Parathyroid adenoma (tissue), 2 donors: ENCODE data around the gene STOML3.

ENCODE experiments used
- H2AFZ ChIP-seq: fragments of 300-600 bp; sonication (generic); one replicate; pipeline ENCODE4 v1.7.0; 2017; ENCODE audit warnings: antibody characterized with exemption, mild to moderate bottlenecking
- H3K27ac ChIP-seq: fragments of 300-600 bp; sonication (generic); one replicate; pipeline ENCODE4 v1.7.0; 2017
- H3K27me3 ChIP-seq: fragments of 300-600 bp; sonication (generic); one replicate; pipeline ENCODE4 v1.7.0; 2017; ENCODE audit warnings: low read length; ENCODE audit not compliant: control insufficient read depth, insufficient read depth
- H3K36me3 ChIP-seq: fragments of 300-600 bp; sonication (generic); one replicate; pipeline ENCODE4 v1.7.0; 2017; ENCODE audit warnings: low read length; ENCODE audit not compliant: control insufficient read depth, insufficient read depth
- H3K4me1 ChIP-seq: fragments of 300-600 bp; sonication (generic); one replicate; pipeline ENCODE4 v1.7.0; 2017; ENCODE audit warnings: control low read depth
- H3K4me2 ChIP-seq: fragments of 300-600 bp; sonication (generic); one replicate; pipeline ENCODE4 v1.7.0; 2017; ENCODE audit warnings: low read length
- H3K4me3 ChIP-seq: fragments of 300-600 bp; sonication (generic); one replicate; pipeline ENCODE4 v1.7.0; 2017; ENCODE audit warnings: low read depth, low read length
- H3K79me2 ChIP-seq: fragments of 300-600 bp; sonication (generic); one replicate; pipeline ENCODE4 v1.7.0; 2017; ENCODE audit warnings: control low read depth
- H3K9ac ChIP-seq: fragments of 300-600 bp; sonication (generic); one replicate; pipeline ENCODE4 v1.7.0; 2017; ENCODE audit warnings: mild to moderate bottlenecking
- H3K9me3 ChIP-seq: fragments of 300-600 bp; sonication (generic); one replicate; pipeline ENCODE4 v1.7.0; 2017; ENCODE audit warnings: low read length; ENCODE audit not compliant: control insufficient read depth
- TF ChIP-seq, protein P1 (sequence below): fragments of 300-600 bp; sonication (generic); IDR thresholded peaks from one replicate; pipeline ENCODE4 v1.7.0; 2017; ENCODE audit warnings: antibody characterized with exemption, mild to moderate bottlenecking
- donor health status: primary hyperparathyroidism.

STOML3 gene

DNA sequence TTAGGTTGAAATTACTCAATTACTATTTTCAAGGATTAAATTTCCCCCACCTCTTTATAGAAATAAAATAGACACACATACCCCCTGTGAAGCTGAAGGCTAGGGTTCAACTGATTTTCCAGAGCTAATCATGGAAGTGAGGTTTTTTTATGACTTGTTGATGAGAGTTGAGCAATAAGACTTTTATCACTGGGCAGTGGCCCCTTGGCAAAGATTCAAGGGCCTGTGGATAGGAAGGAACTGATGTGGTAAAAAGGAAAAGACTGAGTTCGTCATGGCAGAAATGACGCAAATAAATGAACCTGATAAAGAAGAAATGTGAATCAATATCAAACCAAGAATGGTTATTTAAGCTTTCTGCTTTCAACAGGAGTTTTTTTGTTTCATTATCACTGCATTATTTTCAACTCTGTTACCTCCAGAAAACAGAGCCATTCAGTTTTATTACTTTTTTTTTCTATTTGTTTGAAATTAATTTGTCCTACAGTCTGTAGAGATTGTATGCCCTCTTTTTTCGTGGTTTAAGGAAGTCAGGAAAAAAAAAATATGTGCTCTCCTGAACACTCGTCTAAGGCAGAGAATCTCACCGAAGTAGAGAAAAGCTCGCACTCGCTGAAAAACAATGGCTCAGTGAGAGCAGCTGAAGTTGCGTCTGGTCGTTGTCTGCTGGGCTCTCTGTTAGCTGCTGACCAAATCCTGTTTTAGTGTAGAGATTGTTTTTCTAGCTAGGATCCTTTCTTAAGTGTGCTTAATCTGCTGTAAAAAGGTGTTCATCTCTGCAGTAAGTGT is 38.9 kb downstream of the STOML3 start:
- H2AFZ ChIP-seq: no peak overlapping the region
- no peaks in the 10 kb centered on the region for H3K27me3 ChIP-seq
- no peak overlapping the region for H3K9ac ChIP-seq
- no peaks in the 10 kb centered on the region for H3K79me2 ChIP-seq
- H3K9me3 ChIP-seq: no peaks in the 10 kb centered on the region
- no peak overlapping the region for H3K4me3 ChIP-seq
- no peaks in the 10 kb centered on the region for H3K4me1 ChIP-seq
- no peak overlapping the region for H3K4me2 ChIP-seq
- TF ChIP-seq, protein P1, sequence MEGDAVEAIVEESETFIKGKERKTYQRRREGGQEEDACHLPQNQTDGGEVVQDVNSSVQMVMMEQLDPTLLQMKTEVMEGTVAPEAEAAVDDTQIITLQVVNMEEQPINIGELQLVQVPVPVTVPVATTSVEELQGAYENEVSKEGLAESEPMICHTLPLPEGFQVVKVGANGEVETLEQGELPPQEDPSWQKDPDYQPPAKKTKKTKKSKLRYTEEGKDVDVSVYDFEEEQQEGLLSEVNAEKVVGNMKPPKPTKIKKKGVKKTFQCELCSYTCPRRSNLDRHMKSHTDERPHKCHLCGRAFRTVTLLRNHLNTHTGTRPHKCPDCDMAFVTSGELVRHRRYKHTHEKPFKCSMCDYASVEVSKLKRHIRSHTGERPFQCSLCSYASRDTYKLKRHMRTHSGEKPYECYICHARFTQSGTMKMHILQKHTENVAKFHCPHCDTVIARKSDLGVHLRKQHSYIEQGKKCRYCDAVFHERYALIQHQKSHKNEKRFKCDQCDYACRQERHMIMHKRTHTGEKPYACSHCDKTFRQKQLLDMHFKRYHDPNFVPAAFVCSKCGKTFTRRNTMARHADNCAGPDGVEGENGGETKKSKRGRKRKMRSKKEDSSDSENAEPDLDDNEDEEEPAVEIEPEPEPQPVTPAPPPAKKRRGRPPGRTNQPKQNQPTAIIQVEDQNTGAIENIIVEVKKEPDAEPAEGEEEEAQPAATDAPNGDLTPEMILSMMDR: no peak
- H3K36me3 ChIP-seq: no peaks in the 10 kb centered on the region
- no peak overlapping the region for H3K27ac ChIP-seq

DNA sequence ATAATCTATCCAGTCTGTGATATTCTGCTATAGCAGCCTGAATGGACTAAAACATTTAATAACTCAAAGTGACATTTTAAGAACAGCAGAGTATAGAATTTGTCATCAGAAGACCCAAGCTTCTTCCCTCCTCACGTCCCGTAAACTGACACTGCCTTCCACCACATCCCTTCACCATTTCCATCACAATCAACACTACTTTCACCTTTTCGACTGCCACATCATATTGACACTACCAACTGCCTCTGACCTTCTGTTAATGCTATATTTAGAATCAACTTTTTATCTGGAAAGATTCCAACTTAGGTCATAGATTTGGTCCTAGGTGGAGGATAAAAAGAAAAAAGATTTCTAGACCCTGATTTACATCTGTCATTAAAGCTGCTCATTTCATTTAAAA is 39.6 kb downstream of the STOML3 start:
- no peak overlapping the region for H2AFZ ChIP-seq
- TF ChIP-seq, protein P1: no peak
- H3K27me3 ChIP-seq: no peaks in the 10 kb centered on the region
- H3K4me2 ChIP-seq: no peak overlapping the region
- H3K9ac ChIP-seq: no peak overlapping the region
- H3K27ac ChIP-seq: no peak overlapping the region
- no peaks in the 10 kb centered on the region for H3K36me3 ChIP-seq
- H3K9me3 ChIP-seq: no peaks in the 10 kb centered on the region
- H3K4me3 ChIP-seq: no peak overlapping the region
- no peaks in the 10 kb centered on the region for H3K4me1 ChIP-seq
- no peaks in the 10 kb centered on the region for H3K79me2 ChIP-seq

DNA sequence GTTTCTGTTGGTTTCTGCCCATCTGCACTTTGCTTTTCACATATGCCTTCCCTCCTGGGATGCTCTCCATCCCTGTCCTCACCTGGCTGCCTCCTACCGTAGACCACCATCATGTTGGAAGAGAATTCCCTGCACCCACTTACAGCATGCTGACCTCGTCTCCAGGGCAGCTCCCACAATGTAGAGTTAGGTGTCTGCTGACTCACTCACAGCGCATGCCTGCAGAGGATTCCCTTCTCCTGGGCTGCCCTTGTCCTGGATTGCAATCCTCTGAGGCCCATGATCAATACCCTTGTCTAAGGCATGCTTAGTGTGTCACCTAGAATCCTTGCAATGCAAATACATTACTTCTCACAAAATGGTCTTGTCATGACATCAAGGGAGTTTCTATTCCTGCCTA is 43.6 kb downstream of the STOML3 start:
- Histone ChIP-seq H3K9me3 (no peaks in the 10 kb centered on the region), H3K27me3 (no peaks in the 10 kb centered on the region), H3K79me2 (no peaks in the 10 kb centered on the region), H2AFZ (no peak overlapping the region), H3K4me3 (no peak overlapping the region), H3K9ac (no peak overlapping the region), H3K4me1 (no peaks in the 10 kb centered on the region), H3K4me2 (no peak overlapping the region), H3K36me3 (no peaks in the 10 kb centered on the region), H3K27ac (no peak overlapping the region)
- TF ChIP-seq, protein P1: no peak

DNA sequence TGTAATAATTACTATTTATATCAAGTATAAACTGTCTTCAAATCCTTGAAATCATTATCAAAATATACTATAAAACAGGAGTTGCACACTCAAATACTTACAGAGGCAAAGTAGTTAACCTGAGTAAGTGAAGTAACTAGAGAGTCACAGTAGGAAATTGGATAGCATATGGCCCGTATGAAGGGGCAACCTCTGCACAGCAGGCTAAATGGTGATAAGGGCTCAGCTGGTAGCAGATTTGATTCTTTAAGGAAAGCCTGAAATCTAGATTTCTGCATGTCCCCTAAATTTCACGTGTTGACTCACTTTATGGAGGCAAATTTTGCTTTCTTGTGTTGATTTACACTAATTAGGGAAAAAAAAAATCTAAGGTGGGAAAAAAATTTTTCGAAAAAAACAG is 46.4 kb downstream of the STOML3 start:
- no peak overlapping the region for H3K9ac ChIP-seq
- no peaks in the 10 kb centered on the region for H3K4me1 ChIP-seq
- no peaks in the 10 kb centered on the region for H3K9me3 ChIP-seq
- no peak overlapping the region for H3K4me3 ChIP-seq
- H3K27ac ChIP-seq: no peak overlapping the region
- H3K36me3 ChIP-seq: no peaks in the 10 kb centered on the region
- H3K79me2 ChIP-seq: no peaks in the 10 kb centered on the region
- no peak overlapping the region for H2AFZ ChIP-seq
- TF ChIP-seq, protein P1: no peak
- no peak overlapping the region for H3K4me2 ChIP-seq
- no peaks in the 10 kb centered on the region for H3K27me3 ChIP-seq

DNA sequence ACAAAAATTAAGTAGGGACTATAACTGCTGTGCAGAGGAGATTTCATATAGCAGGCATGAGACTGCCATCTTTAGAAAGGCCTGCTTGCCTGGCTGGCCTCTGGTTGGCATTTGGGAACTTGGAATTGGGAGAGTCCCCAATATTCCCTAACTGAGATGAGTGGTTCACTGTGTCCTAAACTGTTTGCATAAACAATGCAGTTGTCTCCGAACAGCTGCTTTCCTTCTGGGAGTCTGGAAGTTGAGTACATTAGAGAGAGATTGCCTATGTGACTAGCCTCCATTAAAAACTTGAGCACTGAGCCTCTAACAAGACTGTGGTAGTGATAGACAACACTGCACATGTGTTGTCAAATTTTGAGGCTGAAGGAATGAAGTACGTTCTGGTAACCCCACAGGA is 47.4 kb downstream of the STOML3 start:
- H3K79me2 ChIP-seq: no peaks in the 10 kb centered on the region
- no peaks in the 10 kb centered on the region for H3K36me3 ChIP-seq
- H3K9ac ChIP-seq: no peak overlapping the region
- H3K27me3 ChIP-seq: no peaks in the 10 kb centered on the region
- H3K9me3 ChIP-seq: no peaks in the 10 kb centered on the region
- H2AFZ ChIP-seq: no peak overlapping the region
- H3K4me1 ChIP-seq: no peaks in the 10 kb centered on the region
- no peak overlapping the region for H3K4me3 ChIP-seq
- H3K27ac ChIP-seq: no peak overlapping the region
- H3K4me2 ChIP-seq: no peak overlapping the region
- TF ChIP-seq, protein P1: no peak
